HG03095 (cell line): ENCODE measurements around the gene DYNC2H1.

Source experiments
- ATAC-seq: cut with Tn5 transposase; IDR thresholded peaks from one replicate; pipeline ENCODE4 v1.9.1; 2021; ENCODE audit warnings: moderate library complexity; ENCODE audit not compliant: unreplicated experiment

The DYNC2H1 gene

GRCh38 chr11:103436131-103436770 lies 327.0 kb downstream of the DYNC2H1 start:
- no peak for ATAC-seq

- ATAC-seq = no peak
Observed at GRCh38 chr11:103441021-103441420, 331.8 kb downstream of the DYNC2H1 start.

GRCh38 chr11:103448966-103449365 lies 339.7 kb downstream of the DYNC2H1 start:
- ATAC-seq = no peak

- no peak for ATAC-seq
Observed at GRCh38 chr11:103450241-103450640, 341.0 kb downstream of the DYNC2H1 start.

- no peak for ATAC-seq
Observed at GRCh38 chr11:103453126-103453525, 343.9 kb downstream of the DYNC2H1 start.

GRCh38 chr11:103453915-103454709 lies 344.9 kb downstream of the DYNC2H1 start:
- no peak for ATAC-seq

- no peak for ATAC-seq
Observed at GRCh38 chr11:103464420-103464819, 355.2 kb downstream of the DYNC2H1 start.

GRCh38 chr11:103465555-103466140 lies 356.4 kb downstream of the DYNC2H1 start:
- no peak for ATAC-seq

- ATAC-seq = no peak
Observed at GRCh38 chr11:103471546-103471945, 362.3 kb downstream of the DYNC2H1 start.

- no peak for ATAC-seq
Observed at GRCh38 chr11:103476874-103477273, 367.6 kb downstream of the DYNC2H1 start.

- no peak for ATAC-seq
Observed at GRCh38 chr11:103480421-103480820, 371.2 kb downstream of the DYNC2H1 start.

- ATAC-seq = no peak
Observed at GRCh38 chr11:103483996-103484395, 374.8 kb downstream of the DYNC2H1 start.

- no peak for ATAC-seq
Observed at GRCh38 chr11:103484545-103484944, 375.3 kb downstream of the DYNC2H1 start.

- no peak for ATAC-seq
Observed at GRCh38 chr11:103486604-103487003, 377.4 kb downstream of the DYNC2H1 start.

- ATAC-seq = no peak
Observed at GRCh38 chr11:103487113-103487512, 377.9 kb downstream of the DYNC2H1 start.

- ATAC-seq = no peak
Observed at GRCh38 chr11:103488031-103488461, 378.8 kb downstream of the DYNC2H1 start.

- no peak for ATAC-seq
Observed at GRCh38 chr11:103488579-103488978, 379.4 kb downstream of the DYNC2H1 start.

- no peak for ATAC-seq
Observed at GRCh38 chr11:103491777-103492176, 382.6 kb downstream of the DYNC2H1 start.

GRCh38 chr11:103494491-103494890 lies 385.3 kb downstream of the DYNC2H1 start:
- ATAC-seq = no peak

- ATAC-seq = no peak
Observed at GRCh38 chr11:103497268-103497667, 388.0 kb downstream of the DYNC2H1 start.

GRCh38 chr11:103499710-103500340 lies 390.6 kb downstream of the DYNC2H1 start:
- ATAC-seq = no peak

- no peak for ATAC-seq
Observed at GRCh38 chr11:103515283-103515682, 406.1 kb downstream of the DYNC2H1 start.
